GM23248 (cell line): Measurements from ENCODE around the gene CDY1B.
"Not testable (repeated sequence)": the region's sequence is repeated elsewhere in the genome, so short reads cannot be mapped to it uniquely, and the experiment has no call there.

Source experiments
- EZH2 ChIP-seq: fragments of 200-600 bp; sonication (generic); IDR thresholded peaks from 2 replicates; pipeline ENCODE4 v1.6.1; 2018; ENCODE audit warnings: antibody characterized with exemption, mild to moderate bottlenecking; ENCODE audit not compliant: insufficient read depth, poor library complexity, severe bottlenecking
- EZH2phosphoT487 ChIP-seq: fragments of 200-600 bp; sonication (generic); IDR thresholded peaks from 2 replicates; pipeline ENCODE4 v1.6.1; 2018; ENCODE audit warnings: antibody characterized with exemption, moderate library complexity, mild to moderate bottlenecking, low read depth; ENCODE audit not compliant: insufficient read depth

DNA sequence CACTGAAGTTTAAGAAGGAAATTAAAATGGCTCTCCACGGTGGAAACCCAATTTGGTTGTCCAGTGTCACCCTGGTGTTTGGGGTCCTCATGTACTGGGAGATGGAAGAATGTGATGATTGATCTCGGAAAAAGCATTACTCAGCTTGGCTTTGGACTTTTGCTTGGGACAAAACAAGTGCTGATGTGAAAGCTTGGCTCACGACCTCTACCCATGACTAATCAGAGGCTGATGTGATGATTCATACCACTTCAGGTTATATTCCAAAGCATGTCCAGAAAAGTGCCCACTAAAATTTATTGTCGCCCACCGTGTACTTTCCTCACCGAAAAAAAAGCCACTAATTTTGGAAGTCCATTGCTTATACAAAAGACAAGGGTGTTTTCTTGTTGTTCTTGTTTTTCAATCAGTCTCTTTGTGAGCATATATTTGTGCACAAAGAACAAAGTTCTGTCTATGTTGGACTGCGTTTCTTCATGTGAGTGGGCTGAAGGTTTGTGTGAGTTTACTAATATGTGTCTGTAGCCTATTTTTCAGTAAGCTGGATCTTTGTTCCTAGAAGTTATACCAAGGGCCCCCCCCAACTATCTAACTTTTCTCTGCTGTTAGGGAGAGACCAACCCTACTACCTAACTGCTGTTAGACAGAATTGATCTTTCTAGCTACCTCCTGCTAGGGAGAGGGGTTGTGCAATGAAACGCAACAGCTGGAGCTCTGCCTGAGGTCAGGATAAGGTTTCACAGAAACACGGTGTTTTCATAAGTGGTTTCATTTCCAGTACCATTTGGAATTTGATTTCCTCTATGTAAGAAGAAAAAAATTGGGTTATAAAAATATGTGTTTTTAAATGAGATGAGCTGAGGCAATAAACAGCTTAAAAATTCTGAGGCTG lies 21.4 kb downstream of the CDY1B start:
- TF ChIP-seq EZH2, EZH2phosphoT487: not testable (repeated sequence)
